HCT116 (cell line): ENCODE data around the gene HCFC2. TPM values are rescaled to one million over a fixed set of nuclear protein-coding genes. Genes with fewer than 3 reads are reported as not detected.

Experiments used
- ATAC-seq: fragments of 200-7000 bp; cut with Tn5 transposase; 2 replicates; pipeline ENCODE4 v1.9.1; 2020; ENCODE audit warnings: mild to moderate bottlenecking, moderate library complexity
- BruUV-seq: library from RNA; stranded (reverse); fragments of 400-500 nt; replicated peaks from 2 replicates; lab custom pipeline; 2021; lab: Mats Ljungman, UMichigan
- CTCF ChIA-PET: fragments of 300-600 bp; sonication (Branson Sonifier 250); formaldehyde crosslinking; loops from one replicate; lab custom pipeline; 2021; ENCODE audit warnings: antibody characterized with exemption; lab: Charles Lee
- POLR2A ChIA-PET: fragments of 300-600, 350-600 bp; sonication (Branson Sonifier 250); formaldehyde crosslinking; loops from one replicate; lab custom pipeline; 2021; ENCODE audit warnings: antibody characterized with exemption; lab: Charles Lee
- RAD21 ChIA-PET, 2 experiments: fragments of 300-600 bp; sonication (Branson Sonifier 250); formaldehyde crosslinking; loops; one replicate each; lab custom pipeline; 2023; ENCODE audit warnings: low total read pairs in 2 of 2; ENCODE audit not compliant: uncharacterized antibody in 2 of 2, unreplicated experiment in 2 of 2, low non-redundant PET in 1 of 2; lab: Charles Lee
- DNase-seq: peaks from one replicate; pipeline ENCODE4 v3.0.0-alpha.2; 2010; ENCODE audit warnings: low read depth, low spot score
- H2AFZ ChIP-seq: fragments of 200-600 bp; shearing (Covaris generic), sonication (generic); 2 replicates; pipeline ENCODE4 v1.6.1; 2017; ENCODE audit warnings: low read depth, mixed run types, mixed read lengths, antibody characterized with exemption, low read length; ENCODE audit not compliant: poor library complexity, severe bottlenecking
- H3K27ac ChIP-seq: 2 replicates; pipeline ENCODE4 v1.5.1; 2012; ENCODE audit warnings: low read depth, low read length
- H3K27me3 ChIP-seq: fragments of 200-600 bp; sonication (generic); 2 replicates; pipeline ENCODE4 v1.6.1; 2016; ENCODE audit warnings: mixed run types, low read length, mixed read lengths; ENCODE audit not compliant: insufficient read depth
- H3K36me3 ChIP-seq, 2 experiments: fragments of 200-500 bp in 1 of 2; fragments of 200-600 bp in 1 of 2; sonication (Bioruptor generic) in 1 of 2; sonication (generic) in 1 of 2; 2 replicates each; pipeline versions ENCODE4 v1.5.1 to v1.6.1; 2014 to 2016; ENCODE audit warnings: low read length in 2 of 2, inconsistent platforms in 1 of 2, mixed read lengths in 1 of 2, mixed run types in 1 of 2; ENCODE audit not compliant: insufficient read depth in 2 of 2, control insufficient read depth in 1 of 2
- H3K4me1 ChIP-seq, 2 experiments: fragments of 200-600 bp in 1 of 2; sonication (generic) in 1 of 2; 2 replicates each; pipeline versions ENCODE4 v1.5.1 to v1.6.1; 2012 to 2017; ENCODE audit warnings: low read length in 2 of 2, inconsistent platforms in 1 of 2, mild to moderate bottlenecking in 1 of 2, mixed read lengths in 1 of 2, mixed run types in 1 of 2, moderate library complexity in 1 of 2; ENCODE audit not compliant: insufficient read depth in 2 of 2, control insufficient read depth in 1 of 2
- H3K4me2 ChIP-seq: fragments of 200-600 bp; sonication (generic); 2 replicates; pipeline ENCODE4 v1.6.1; 2017; ENCODE audit warnings: mixed run types, low read length, mixed read lengths
- H3K4me3 ChIP-seq, 2 experiments: fragments of 200-600 bp in 1 of 2; sonication (generic) in 1 of 2; replicated peaks in 1 of 2; 2 replicates each; pipeline ENCODE4 v1.5.1; 2011 to 2016; ENCODE audit warnings: low read length in 2 of 2, control low read depth in 1 of 2, low read depth in 1 of 2, mild to moderate bottlenecking in 1 of 2, mixed read lengths in 1 of 2, mixed run types in 1 of 2
- H3K79me2 ChIP-seq: fragments of 200-600 bp; sonication (generic); 2 replicates; pipeline ENCODE4 v1.6.1; 2017; ENCODE audit warnings: mild to moderate bottlenecking, mixed run types, low read length, moderate library complexity, mixed read lengths; ENCODE audit not compliant: insufficient read depth
- H3K9ac ChIP-seq: fragments of 200-600 bp; sonication (generic); 2 replicates; pipeline ENCODE4 v1.6.1; 2016; ENCODE audit warnings: low read length, mixed read lengths
- H3K9me2 ChIP-seq: fragments of 200-600 bp; sonication (generic), shearing (Covaris generic); 2 replicates; pipeline ENCODE4 v1.6.1; 2017; ENCODE audit warnings: mixed run types, mild to moderate bottlenecking, moderate library complexity; ENCODE audit not compliant: insufficient read depth
- H3K9me3 ChIP-seq, 2 experiments: fragments of 200-500 bp in 1 of 2; fragments of 200-600 bp in 1 of 2; sonication (Bioruptor generic) in 1 of 2; sonication (generic) in 1 of 2; 2 replicates each; pipeline ENCODE4 v1.6.1; 2014 to 2017; ENCODE audit warnings: low read length in 2 of 2, mixed read lengths in 2 of 2, inconsistent platforms in 1 of 2, low read depth in 1 of 2, mild to moderate bottlenecking in 1 of 2, mixed run types in 1 of 2, moderate library complexity in 1 of 2; ENCODE audit not compliant: control insufficient read depth in 1 of 2, insufficient read depth in 1 of 2
- H4K20me1 ChIP-seq: fragments of 200-600 bp; sonication (generic), shearing (Covaris generic); 2 replicates; pipeline ENCODE4 v1.6.1; 2017; ENCODE audit warnings: mixed run types, mild to moderate bottlenecking, moderate library complexity; ENCODE audit not compliant: insufficient read depth
- CBX3 ChIP-seq: IDR thresholded peaks from 2 replicates; pipeline ENCODE4 v1.6.1; 2012; ENCODE audit warnings: low read depth
- CEBPB ChIP-seq: IDR thresholded peaks from 2 replicates; pipeline ENCODE4 v1.6.1; 2012; ENCODE audit warnings: low read depth
- EGR1 ChIP-seq: IDR thresholded peaks from 2 replicates; pipeline ENCODE4 v1.6.1; 2012; ENCODE audit warnings: low read depth
- ELF1 ChIP-seq: IDR thresholded peaks from 2 replicates; pipeline ENCODE4 v1.6.1; 2012; ENCODE audit warnings: low read depth, borderline replicate concordance
- EZH2 ChIP-seq: fragments of 200-600 bp; sonication (generic); IDR thresholded peaks from 2 replicates; pipeline ENCODE4 v1.6.1; 2017; ENCODE audit warnings: antibody characterized with exemption, mixed run types
- EZH2phosphoT487 ChIP-seq: fragments of 200-600 bp; IDR thresholded peaks from 2 replicates; pipeline ENCODE4 v1.6.1; 2018; ENCODE audit warnings: antibody characterized with exemption, borderline replicate concordance
- POLR2A ChIP-seq: IDR thresholded peaks from 2 replicates; pipeline ENCODE4 v1.7.0; 2011; ENCODE audit warnings: borderline replicate concordance; ENCODE audit not compliant: insufficient read depth, insufficient read length; ENCODE audit errors: extremely low read depth
- POLR2AphosphoS5 ChIP-seq: IDR thresholded peaks from 2 replicates; pipeline ENCODE4 v1.6.1; 2011; ENCODE audit warnings: mild to moderate bottlenecking, low read depth, low read length, moderate library complexity
- RAD21 ChIP-seq: IDR thresholded peaks from 2 replicates; pipeline ENCODE4 v1.6.1; 2012; ENCODE audit warnings: low read depth, mild to moderate bottlenecking
- SIN3A ChIP-seq: IDR thresholded peaks from 2 replicates; pipeline ENCODE4 v1.6.1; 2012; ENCODE audit warnings: low read depth
- SP1 ChIP-seq: IDR thresholded peaks from 2 replicates; pipeline ENCODE4 v1.6.1; 2012; ENCODE audit warnings: low read depth
- SRF ChIP-seq: IDR thresholded peaks from 2 replicates; pipeline ENCODE4 v1.6.1; 2012; ENCODE audit warnings: low read depth
- TCF7L2 ChIP-seq: IDR thresholded peaks from 2 replicates; pipeline ENCODE4 v1.7.0; 2011; ENCODE audit warnings: borderline replicate concordance, inconsistent platforms; ENCODE audit not compliant: insufficient read depth, insufficient read length; ENCODE audit errors: extremely low read depth
- YY1 ChIP-seq: IDR thresholded peaks from 2 replicates; pipeline ENCODE4 v1.6.1; 2011; ENCODE audit warnings: low read length, low read depth, moderate library complexity, mild to moderate bottlenecking; ENCODE audit not compliant: insufficient replicate concordance; ENCODE audit errors: extremely low read depth
- ZFX ChIP-seq: fragments of 450-650 bp; IDR thresholded peaks from 2 replicates; pipeline ENCODE4 v1.6.1; 2017
- ZNF274 ChIP-seq: fragments of 200-500 bp; sonication (Bioruptor generic); IDR thresholded peaks from 2 replicates; pipeline ENCODE4 v1.6.1; 2014; ENCODE audit warnings: mild to moderate bottlenecking, low read depth, low read length, inconsistent platforms
- intact Hi-C: fragments of 100-400 bp; cut with micrococcal nuclease; formaldehyde crosslinking; loops from 2 replicates; pipeline ENCODE4 v1.10.0; 2022
- total RNA-seq: library from RNA; stranded (reverse); gene quantifications from one replicate; pipeline ENCODE4 v1.2.1, GENCODE V29; 2021; ENCODE audit not compliant: unreplicated experiment
- TF ChIP-seq, protein P1 (sequence below): IDR thresholded peaks from 2 replicates; pipeline ENCODE4 v1.6.1; 2011; ENCODE audit warnings: mild to moderate bottlenecking, low read length, moderate library complexity; ENCODE audit not compliant: insufficient replicate concordance; ENCODE audit errors: extremely low read depth
- TF ChIP-seq, protein P2 (sequence below): IDR thresholded peaks from 2 replicates; pipeline ENCODE4 v1.6.1; 2012

HCFC2 gene
- total RNA-seq, 1 experiment from 2014 or later = 4.9 TPM

DNA sequence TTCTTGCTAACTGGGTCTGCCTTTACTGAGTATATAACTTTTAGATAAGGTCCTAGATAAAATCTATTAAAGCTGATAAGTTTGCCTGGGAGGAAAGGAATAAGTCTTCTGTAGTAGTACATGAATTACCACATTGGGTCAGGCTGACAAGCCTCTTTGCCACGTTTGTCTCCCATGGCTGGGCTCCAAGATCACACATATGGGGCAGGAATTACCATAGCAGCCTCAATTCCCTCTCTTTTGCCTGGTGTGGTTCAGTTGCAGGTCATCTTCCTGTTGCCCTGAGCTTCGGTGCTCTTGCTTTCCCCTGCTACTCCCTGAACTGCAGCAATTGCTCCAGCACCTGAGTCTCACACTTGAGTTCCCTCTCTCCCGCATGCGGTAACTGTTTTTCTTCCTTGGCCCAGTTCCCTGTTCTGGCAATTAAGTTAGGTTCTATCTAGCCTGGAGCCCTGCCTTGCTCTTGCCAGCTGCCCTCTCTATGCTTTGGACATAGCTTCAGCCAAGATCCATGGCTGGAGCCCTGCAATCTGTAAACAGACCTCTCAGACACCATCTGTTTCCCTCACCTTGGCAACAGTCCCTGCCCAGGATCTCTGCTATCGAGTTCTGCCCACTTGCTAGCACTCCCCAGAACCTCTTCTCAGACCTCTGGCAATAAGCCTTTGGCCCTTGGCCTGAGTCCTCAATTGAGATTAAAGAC is 8.5 kb upstream of the HCFC2 start:
- Histone ChIP-seq H3K36me3 (no peaks in the 10 kb centered on the region), H3K9me2 (no peaks in the 10 kb centered on the region), H3K4me2 (no peak overlapping the region), H2AFZ (no peak overlapping the region), H3K79me2 (no peaks in the 10 kb centered on the region), H3K27ac (no peak overlapping the region), H3K4me1 (no peaks in the 10 kb centered on the region), H4K20me1 (no peaks in the 10 kb centered on the region), H3K27me3 (no peaks in the 10 kb centered on the region), H3K4me3 (no peak overlapping the region), H3K9me3 (no peaks in the 10 kb centered on the region), H3K9ac (no peak overlapping the region)
- ATAC-seq = no peak
- POLR2A ChIA-PET = no interaction called here
- CTCF ChIA-PET = no interaction called here
- no peak for DNase-seq
- intact Hi-C loops = loop anchor here (1.0 to 10.0 kb wide), 2 partner anchors 89 to 309 kb away; no protein-coding TSS in a partner anchor
- RAD21 ChIA-PET = no interaction called here
- BruUV-seq = no TSS peak
- TF ChIP-seq POLR2A (no peak), CBX3 (no peak), SP1 (no peak), CEBPB (no peak), EGR1 (no peak), EZH2 (no peak), RAD21 (no peak), ZFX (no peak), ZNF274 (no peak), ELF1 (no peak), SIN3A (no peak), TCF7L2 (no peak), YY1 (no peak), SRF (no peak), EZH2phosphoT487 (no peak), POLR2AphosphoS5 (no peak)
- TF ChIP-seq, protein P1, sequence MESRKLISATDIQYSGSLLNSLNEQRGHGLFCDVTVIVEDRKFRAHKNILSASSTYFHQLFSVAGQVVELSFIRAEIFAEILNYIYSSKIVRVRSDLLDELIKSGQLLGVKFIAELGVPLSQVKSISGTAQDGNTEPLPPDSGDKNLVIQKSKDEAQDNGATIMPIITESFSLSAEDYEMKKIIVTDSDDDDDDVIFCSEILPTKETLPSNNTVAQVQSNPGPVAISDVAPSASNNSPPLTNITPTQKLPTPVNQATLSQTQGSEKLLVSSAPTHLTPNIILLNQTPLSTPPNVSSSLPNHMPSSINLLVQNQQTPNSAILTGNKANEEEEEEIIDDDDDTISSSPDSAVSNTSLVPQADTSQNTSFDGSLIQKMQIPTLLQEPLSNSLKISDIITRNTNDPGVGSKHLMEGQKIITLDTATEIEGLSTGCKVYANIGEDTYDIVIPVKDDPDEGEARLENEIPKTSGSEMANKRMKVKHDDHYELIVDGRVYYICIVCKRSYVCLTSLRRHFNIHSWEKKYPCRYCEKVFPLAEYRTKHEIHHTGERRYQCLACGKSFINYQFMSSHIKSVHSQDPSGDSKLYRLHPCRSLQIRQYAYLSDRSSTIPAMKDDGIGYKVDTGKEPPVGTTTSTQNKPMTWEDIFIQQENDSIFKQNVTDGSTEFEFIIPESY = no peak
- TF ChIP-seq, protein P2, sequence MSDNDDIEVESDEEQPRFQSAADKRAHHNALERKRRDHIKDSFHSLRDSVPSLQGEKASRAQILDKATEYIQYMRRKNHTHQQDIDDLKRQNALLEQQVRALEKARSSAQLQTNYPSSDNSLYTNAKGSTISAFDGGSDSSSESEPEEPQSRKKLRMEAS = no peak
